Stomach (tissue), 4 donors: ENCODE measurements around the gene CHRFAM7A.
"Not testable (repeated sequence)": the region's sequence is repeated elsewhere in the genome, so short reads cannot be mapped to it uniquely, and the experiment has no call there.

Experiments
- POLR2A ChIP-seq, 4 donors: fragments of 450-650 bp; IDR thresholded peaks; one replicate each; pipeline ENCODE4 v1.6.1; 2016; ENCODE audit warnings: antibody characterized with exemption in 4 of 4, control low read depth in 2 of 4, mild to moderate bottlenecking in 1 of 4, moderate library complexity in 1 of 4
- POLR2AphosphoS5 ChIP-seq, 3 donors: sonication (generic); formaldehyde crosslinking; IDR thresholded peaks; one replicate each; pipeline ENCODE4 v1.6.1; 2016; ENCODE audit warnings: antibody characterized with exemption in 3 of 3
- TF ChIP-seq, protein P1 (sequence below), 7 experiments: fragments of 450-650 bp in 4 of 7; fragments of 200-600 bp in 3 of 7; sonication (generic) in 3 of 7; IDR thresholded peaks; one replicate each; pipeline ENCODE4 v1.5.1; 2016 to 2019; ENCODE audit warnings: antibody characterized with exemption in 7 of 7, control low read depth in 2 of 7, mild to moderate bottlenecking in 1 of 7

DNA sequence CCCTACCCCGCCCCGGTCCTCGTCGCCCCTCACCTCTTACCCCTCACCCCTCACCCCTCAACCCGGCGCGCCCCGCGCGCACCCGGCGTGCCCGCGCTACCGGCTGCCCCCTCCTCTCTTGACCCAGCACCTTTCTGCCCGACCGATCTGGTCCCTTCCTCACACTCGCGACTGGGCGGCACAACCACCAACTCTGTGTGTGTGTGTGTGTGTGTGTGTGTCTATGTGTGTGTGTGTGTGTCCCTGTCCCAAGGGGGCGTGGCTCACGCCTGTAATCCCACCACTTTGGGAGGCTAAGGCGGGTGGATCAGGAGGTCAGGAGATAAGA, 288 bp upstream of the CHRFAM7A start:
- TF ChIP-seq, protein P1, sequence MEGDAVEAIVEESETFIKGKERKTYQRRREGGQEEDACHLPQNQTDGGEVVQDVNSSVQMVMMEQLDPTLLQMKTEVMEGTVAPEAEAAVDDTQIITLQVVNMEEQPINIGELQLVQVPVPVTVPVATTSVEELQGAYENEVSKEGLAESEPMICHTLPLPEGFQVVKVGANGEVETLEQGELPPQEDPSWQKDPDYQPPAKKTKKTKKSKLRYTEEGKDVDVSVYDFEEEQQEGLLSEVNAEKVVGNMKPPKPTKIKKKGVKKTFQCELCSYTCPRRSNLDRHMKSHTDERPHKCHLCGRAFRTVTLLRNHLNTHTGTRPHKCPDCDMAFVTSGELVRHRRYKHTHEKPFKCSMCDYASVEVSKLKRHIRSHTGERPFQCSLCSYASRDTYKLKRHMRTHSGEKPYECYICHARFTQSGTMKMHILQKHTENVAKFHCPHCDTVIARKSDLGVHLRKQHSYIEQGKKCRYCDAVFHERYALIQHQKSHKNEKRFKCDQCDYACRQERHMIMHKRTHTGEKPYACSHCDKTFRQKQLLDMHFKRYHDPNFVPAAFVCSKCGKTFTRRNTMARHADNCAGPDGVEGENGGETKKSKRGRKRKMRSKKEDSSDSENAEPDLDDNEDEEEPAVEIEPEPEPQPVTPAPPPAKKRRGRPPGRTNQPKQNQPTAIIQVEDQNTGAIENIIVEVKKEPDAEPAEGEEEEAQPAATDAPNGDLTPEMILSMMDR (IDR thresholded peaks at IDR 0.05), result not testable (repeated sequence)
- TF ChIP-seq POLR2AphosphoS5, POLR2A (IDR thresholded peaks at IDR 0.05): not testable (repeated sequence)
